Transverse colon (tissue), 3 donors: ENCODE measurements around the gene TDG.

Experiments used
- POLR2A ChIP-seq: fragments of 450-650 bp; IDR thresholded peaks from one replicate; pipeline ENCODE4 v1.6.1; 2016; ENCODE audit warnings: antibody characterized with exemption, mild to moderate bottlenecking, moderate library complexity
- TF ChIP-seq, protein P1 (sequence below), 5 experiments: fragments of 200-600 bp in 3 of 5; fragments of 450-650 bp in 2 of 5; sonication (generic) in 3 of 5; IDR thresholded peaks; 1 replicate in 2 of 5; 2 replicates in 3 of 5; pipeline ENCODE4 v1.5.1; 2016 to 2017; ENCODE audit warnings: antibody characterized with exemption in 5 of 5, inconsistent platforms in 3 of 5, mild to moderate bottlenecking in 2 of 5, moderate library complexity in 1 of 5

DNA sequence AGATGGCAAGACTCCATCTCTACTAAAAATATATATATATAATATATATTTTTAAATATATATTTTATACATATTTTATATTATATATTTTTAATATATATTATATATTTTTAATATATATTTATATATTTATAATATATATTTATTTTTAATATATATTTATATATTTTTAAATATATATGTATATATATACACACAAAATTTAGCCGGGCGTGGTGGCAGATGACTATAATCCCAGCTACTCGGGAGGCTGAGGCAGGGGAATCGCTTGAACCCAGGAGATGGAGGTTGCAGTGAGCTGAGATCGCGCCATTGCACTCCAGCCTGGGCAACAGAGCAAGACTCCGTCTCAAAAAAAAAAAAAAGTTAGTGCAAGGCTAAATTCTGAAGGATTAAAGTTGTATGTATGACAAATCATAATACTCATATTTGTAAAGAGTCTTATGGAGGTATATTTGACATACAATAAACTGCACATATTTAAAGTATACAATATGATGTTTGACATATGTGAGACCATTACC, 7.7 kb upstream of the TDG start:
- TF ChIP-seq, protein P1, sequence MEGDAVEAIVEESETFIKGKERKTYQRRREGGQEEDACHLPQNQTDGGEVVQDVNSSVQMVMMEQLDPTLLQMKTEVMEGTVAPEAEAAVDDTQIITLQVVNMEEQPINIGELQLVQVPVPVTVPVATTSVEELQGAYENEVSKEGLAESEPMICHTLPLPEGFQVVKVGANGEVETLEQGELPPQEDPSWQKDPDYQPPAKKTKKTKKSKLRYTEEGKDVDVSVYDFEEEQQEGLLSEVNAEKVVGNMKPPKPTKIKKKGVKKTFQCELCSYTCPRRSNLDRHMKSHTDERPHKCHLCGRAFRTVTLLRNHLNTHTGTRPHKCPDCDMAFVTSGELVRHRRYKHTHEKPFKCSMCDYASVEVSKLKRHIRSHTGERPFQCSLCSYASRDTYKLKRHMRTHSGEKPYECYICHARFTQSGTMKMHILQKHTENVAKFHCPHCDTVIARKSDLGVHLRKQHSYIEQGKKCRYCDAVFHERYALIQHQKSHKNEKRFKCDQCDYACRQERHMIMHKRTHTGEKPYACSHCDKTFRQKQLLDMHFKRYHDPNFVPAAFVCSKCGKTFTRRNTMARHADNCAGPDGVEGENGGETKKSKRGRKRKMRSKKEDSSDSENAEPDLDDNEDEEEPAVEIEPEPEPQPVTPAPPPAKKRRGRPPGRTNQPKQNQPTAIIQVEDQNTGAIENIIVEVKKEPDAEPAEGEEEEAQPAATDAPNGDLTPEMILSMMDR (IDR thresholded peaks at IDR 0.05), result no peak
- TF ChIP-seq POLR2A, result no peak
